OCI-LY7 (cell line): ENCODE measurements around the gene CT45A2.
"Not testable (repeated sequence)": the region's sequence is repeated elsewhere in the genome, so short reads cannot be mapped to it uniquely, and the experiment has no call there.

ENCODE experiments used
- EZH2phosphoT487 ChIP-seq: fragments of 200-600 bp; sonication (generic); IDR thresholded peaks from 2 replicates; pipeline ENCODE4 v1.6.1; 2018; ENCODE audit warnings: low read depth, borderline replicate concordance, mild to moderate bottlenecking, mixed run types, antibody characterized with exemption, low read length, moderate library complexity, mixed read lengths
- TF ChIP-seq, protein P1 (sequence below): fragments of 200-600 bp; sonication (generic); conservative IDR thresholded peaks from 2 replicates; pipeline ENCODE4 v1.5.1; 2014; ENCODE audit warnings: mild to moderate bottlenecking, antibody characterized with exemption, low read length, moderate library complexity, mixed read lengths

DNA sequence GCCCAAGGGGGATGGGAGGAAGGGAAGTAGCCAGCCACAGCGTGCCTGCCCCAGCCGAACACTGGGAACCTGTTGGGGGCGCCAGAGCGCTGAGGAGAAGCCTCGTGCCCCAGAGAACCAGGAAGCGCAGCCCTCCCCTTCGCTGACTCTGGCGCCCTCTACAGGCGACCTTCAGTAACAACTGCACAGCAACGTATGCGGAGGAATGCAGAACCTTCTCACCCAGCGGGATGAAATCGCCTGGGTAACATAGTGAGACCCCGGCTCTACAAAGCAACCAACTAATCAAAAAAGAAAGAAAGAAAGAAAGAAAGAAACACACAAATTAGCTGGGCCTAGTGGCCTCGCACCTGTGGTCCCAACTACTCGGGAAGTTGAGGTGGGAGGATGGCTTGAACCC lies 17.1 kb downstream of the CT45A2 start, which contains the start of gene CT45A6:
- TF ChIP-seq, protein P1, sequence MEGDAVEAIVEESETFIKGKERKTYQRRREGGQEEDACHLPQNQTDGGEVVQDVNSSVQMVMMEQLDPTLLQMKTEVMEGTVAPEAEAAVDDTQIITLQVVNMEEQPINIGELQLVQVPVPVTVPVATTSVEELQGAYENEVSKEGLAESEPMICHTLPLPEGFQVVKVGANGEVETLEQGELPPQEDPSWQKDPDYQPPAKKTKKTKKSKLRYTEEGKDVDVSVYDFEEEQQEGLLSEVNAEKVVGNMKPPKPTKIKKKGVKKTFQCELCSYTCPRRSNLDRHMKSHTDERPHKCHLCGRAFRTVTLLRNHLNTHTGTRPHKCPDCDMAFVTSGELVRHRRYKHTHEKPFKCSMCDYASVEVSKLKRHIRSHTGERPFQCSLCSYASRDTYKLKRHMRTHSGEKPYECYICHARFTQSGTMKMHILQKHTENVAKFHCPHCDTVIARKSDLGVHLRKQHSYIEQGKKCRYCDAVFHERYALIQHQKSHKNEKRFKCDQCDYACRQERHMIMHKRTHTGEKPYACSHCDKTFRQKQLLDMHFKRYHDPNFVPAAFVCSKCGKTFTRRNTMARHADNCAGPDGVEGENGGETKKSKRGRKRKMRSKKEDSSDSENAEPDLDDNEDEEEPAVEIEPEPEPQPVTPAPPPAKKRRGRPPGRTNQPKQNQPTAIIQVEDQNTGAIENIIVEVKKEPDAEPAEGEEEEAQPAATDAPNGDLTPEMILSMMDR, result not testable (repeated sequence)
- not testable (repeated sequence) for TF ChIP-seq EZH2phosphoT487
